PFSK-1 (cell line): ENCODE results near the gene PITPNM3.

Experiments used
- POLR2AphosphoS5 ChIP-seq: IDR thresholded peaks from 2 replicates; pipeline ENCODE4 v1.6.1; 2012; ENCODE audit warnings: low read depth, mild to moderate bottlenecking, control low read depth, low read length, moderate library complexity
- REST ChIP-seq, 2 experiments: IDR thresholded peaks; 2 replicates each; pipeline versions ENCODE4 v1.6.1 to v1.8.0; 2011 to 2012; ENCODE audit warnings: low read depth in 2 of 2, low read length in 2 of 2, control low read depth in 1 of 2, inconsistent platforms in 1 of 2, mild to moderate bottlenecking in 1 of 2, moderate library complexity in 1 of 2; ENCODE audit not compliant: insufficient read depth in 1 of 2
- SIN3A ChIP-seq: IDR thresholded peaks from 2 replicates; pipeline ENCODE4 v1.6.1; 2012; ENCODE audit warnings: mild to moderate bottlenecking, low read length, moderate library complexity, borderline replicate concordance; ENCODE audit not compliant: insufficient read depth
- TAF1 ChIP-seq: IDR thresholded peaks from 2 replicates; pipeline ENCODE4 v1.6.1; 2012; ENCODE audit warnings: low read length, control low read depth, borderline replicate concordance; ENCODE audit not compliant: insufficient read depth

GRCh38 chr17:6502871-6503509 lies 53.4 kb downstream of the PITPNM3 start:
- TF ChIP-seq REST (IDR thresholded peaks at IDR 0.05; ENCODE audit: insufficient read depth in 1 of 2, low read depth in 2 of 2, low read length in 2 of 2) (no peak), POLR2AphosphoS5 (no peak), TAF1 (no peak), SIN3A (no peak)
